ENCODE results near the gene TRAF1. TPM values are rescaled to one million over a fixed set of nuclear protein-coding genes. Genes with fewer than 3 reads are reported as not detected.

TRAF1 gene
- total RNA-seq, 3 donors from 2014 or later: 2.9 to 5.5 (median 3.8) TPM

GRCh38 chr9:120894321-120895148 lies 32.1 kb downstream of the TRAF1 start:
- DNase-seq (no peak), ATAC-seq (peak; percentile 28)
- TF ChIP-seq CTCF (IDR thresholded peaks at IDR 0.05): no peak
- no peak overlapping the region for H3K4me3 ChIP-seq
- intact Hi-C loops (cut with DNase I, micrococcal nuclease): no loop called here
- peaks cover 14% of the 10 kb centered on the region for H3K4me1 ChIP-seq (ENCODE audit: low read depth)
- H3K9me3 ChIP-seq: no peaks in the 10 kb centered on the region
- no peaks in the 10 kb centered on the region for H3K36me3 ChIP-seq (ENCODE audit: low read depth)

GRCh38 chr9:120893611-120894307 lies 32.8 kb downstream of the TRAF1 start:
- intact Hi-C loops (cut with DNase I, micrococcal nuclease): no loop called here
- Histone ChIP-seq H3K9me3 (no peaks in the 10 kb centered on the region), H3K4me1 (ENCODE audit: low read depth) (peaks cover 14% of the 10 kb centered on the region), H3K36me3 (ENCODE audit: low read depth) (no peaks in the 10 kb centered on the region), H3K4me3 (no peak overlapping the region)
- no peak for TF ChIP-seq CTCF (IDR thresholded peaks at IDR 0.05)
- no peak for DNase-seq
- ATAC-seq: no peak

GRCh38 chr9:120892748-120893610 lies 33.6 kb downstream of the TRAF1 start:
- DNase-seq (peak in 1 of 3 donors; percentile 54), ATAC-seq (peak; percentile 72)

GRCh38 chr9:120891884-120892747 lies 34.5 kb downstream of the TRAF1 start:
- H3K36me3 ChIP-seq (ENCODE audit: low read depth): no peaks in the 10 kb centered on the region
- ATAC-seq: peak; percentile 23
- intact Hi-C loops (cut with DNase I, micrococcal nuclease): no loop called here
- DNase-seq: no peak
- H3K4me1 ChIP-seq (ENCODE audit: low read depth): peaks cover 13% of the 10 kb centered on the region
- H3K4me3 ChIP-seq: no peak overlapping the region
- no peak for TF ChIP-seq CTCF (IDR thresholded peaks at IDR 0.05)
- H3K9me3 ChIP-seq: no peaks in the 10 kb centered on the region

More at GRCh38 chr9:120892748-120893610, 33.6 kb downstream of the TRAF1 start:
- Histone ChIP-seq H3K9me3 (no peaks in the 10 kb centered on the region), H3K36me3 (ENCODE audit: low read depth) (no peaks in the 10 kb centered on the region), H3K4me3 (no peak overlapping the region), H3K4me1 (ENCODE audit: low read depth) (peaks cover 14% of the 10 kb centered on the region)
- intact Hi-C loops (cut with DNase I, micrococcal nuclease): no loop called here
- no peak for TF ChIP-seq CTCF (IDR thresholded peaks at IDR 0.05)

Measured in mucosa of descending colon (tissue), 3 donors.